K562 (cell line): ENCODE measurements around the gene THAP8. TPM values are rescaled to one million over a fixed set of nuclear protein-coding genes. Genes with fewer than 3 reads are reported as not detected.

Experiments used
- ATAC-seq: fragments of 200-7000 bp; cut with Tn5 transposase; 3 replicates; pipeline ENCODE4 v1.9.1; 2020; ENCODE audit warnings: moderate library complexity
- BruUV-seq: library from RNA; stranded (reverse); fragments of 400-500 nt; replicated peaks from 2 replicates; lab custom pipeline; 2021; lab: Mats Ljungman, UMichigan
- CTCF ChIA-PET: fragments of 300-600 bp; formaldehyde crosslinking; extraction: SDS; loops from one replicate; lab custom pipeline; 2021; ENCODE audit warnings: low intra/inter-chr PET ratio; lab: Yijun Ruan, JAX
- POLR2A ChIA-PET: fragments of 300-600, 350-650 bp; sonication (Branson Sonifier 250); formaldehyde crosslinking; extraction: SDS; loops from one replicate; lab custom pipeline; 2021; ENCODE audit warnings: antibody characterized with exemption, inconsistent platforms; lab: Yijun Ruan, JAX
- DNase-seq, 4 experiments: peaks; one replicate each; pipeline versions ENCODE4 v3.0.0 to v3.0.0-alpha.2; 2011 to 2018; ENCODE audit warnings: low spot score in 3 of 4, mixed read lengths in 3 of 4; ENCODE audit errors: extremely low read depth in 1 of 4
- FAIRE-seq: peaks from 2 replicates; lab custom pipeline; 2011; peaks lifted over from hg19 to GRCh38; lab: Jason Lieb, UNC
- H2AFZ ChIP-seq: 2 replicates; pipeline ENCODE4 v1.6.0; 2011; ENCODE audit warnings: low read depth, low read length, control low read depth, inconsistent platforms
- H3K27ac ChIP-seq: fragments of 200-600 bp; 3 replicates; pipeline ENCODE4 v1.8.0; 2011; ENCODE audit warnings: low read depth, mild to moderate bottlenecking, control low read depth, inconsistent platforms, low read length, moderate library complexity, mixed read lengths; ENCODE audit errors: extremely low read depth
- H3K27me3 ChIP-seq, 2 experiments: fragments of 300-600 bp in 1 of 2; 2 replicates in 1 of 2; 3 replicates in 1 of 2; pipeline versions ENCODE4 v1.6.0 to v1.8.0; 2011; ENCODE audit warnings: inconsistent platforms in 2 of 2, low read length in 2 of 2, mild to moderate bottlenecking in 1 of 2, mixed read lengths in 1 of 2, moderate library complexity in 1 of 2; ENCODE audit not compliant: control insufficient read depth in 2 of 2, insufficient read depth in 2 of 2
- H3K36me3 ChIP-seq: fragments of 300-600 bp; 3 replicates; pipeline ENCODE4 v1.8.0; 2011; ENCODE audit warnings: mild to moderate bottlenecking, low read length, inconsistent platforms; ENCODE audit not compliant: control insufficient read depth, insufficient read depth
- H3K4me1 ChIP-seq, 2 experiments: fragments of 200-600 bp in 1 of 2; replicated peaks in 1 of 2; 2 replicates in 1 of 2; 3 replicates in 1 of 2; pipeline versions ENCODE4 v1.5.1 to v1.8.0; 2011; ENCODE audit warnings: inconsistent platforms in 2 of 2, low read length in 2 of 2, mild to moderate bottlenecking in 1 of 2, mixed read lengths in 1 of 2, moderate library complexity in 1 of 2; ENCODE audit not compliant: control insufficient read depth in 2 of 2, insufficient read depth in 2 of 2
- H3K4me2 ChIP-seq: 2 replicates; pipeline ENCODE4 v1.6.1; 2011; ENCODE audit warnings: low read length, control low read depth, inconsistent platforms, mixed read lengths; ENCODE audit not compliant: insufficient read depth
- H3K4me3 ChIP-seq: fragments of 200-600 bp; sonication (generic), shearing (Covaris generic); 2 replicates; pipeline ENCODE4 v1.5.1; 2016; ENCODE audit warnings: control low read depth, inconsistent platforms
- H3K79me2 ChIP-seq: fragments of 200-600 bp; 3 replicates; pipeline ENCODE4 v1.8.0; 2011; ENCODE audit warnings: low read length, inconsistent platforms; ENCODE audit not compliant: control insufficient read depth, insufficient read depth
- H3K9ac ChIP-seq, 2 experiments: 2 replicates each; pipeline versions ENCODE4 v1.6.0 to v1.6.1; 2011; ENCODE audit warnings: low read depth in 2 of 2, low read length in 2 of 2, control low read depth in 1 of 2, inconsistent platforms in 1 of 2, mild to moderate bottlenecking in 1 of 2, mixed read lengths in 1 of 2; ENCODE audit not compliant: insufficient read depth in 1 of 2
- H3K9me1 ChIP-seq: one replicate; pipeline ENCODE4 v1.6.0; 2011; ENCODE audit warnings: inconsistent platforms, mild to moderate bottlenecking, low read length, moderate library complexity; ENCODE audit not compliant: control insufficient read depth, insufficient read depth
- H3K9me3 ChIP-seq: replicated peaks from 2 replicates; pipeline ENCODE4 v1.5.1; 2011; ENCODE audit warnings: low read depth, low read length, inconsistent platforms; ENCODE audit not compliant: control insufficient read depth, insufficient read depth
- H4K20me1 ChIP-seq: replicated peaks from 2 replicates; pipeline ENCODE4 v1.6.1; 2011; ENCODE audit warnings: low read length, inconsistent platforms, mixed read lengths; ENCODE audit not compliant: control insufficient read depth, insufficient read depth
- BCOR ChIP-seq: fragments of 450-650 bp; IDR thresholded peaks from 2 replicates; pipeline ENCODE4 v1.6.1; 2016
- HDGF ChIP-seq: fragments of 450-650 bp; IDR thresholded peaks from 2 replicates; pipeline ENCODE4 v1.6.1; 2016
- HMG20A ChIP-seq: fragments of 450-650 bp; formaldehyde crosslinking; conservative IDR thresholded peaks from 2 replicates; pipeline ENCODE4 v1.4.0; 2020; ENCODE audit warnings: mild to moderate bottlenecking, mixed read lengths
- MTF1 ChIP-seq: fragments of 250-450 bp; sonication (Bioruptor Pico); IDR thresholded peaks from 2 replicates; pipeline ENCODE4 v1.9.0; 2021; ENCODE audit warnings: moderate library complexity, mild to moderate bottlenecking, inconsistent platforms, borderline replicate concordance
- POLR2A ChIP-seq: fragments of 450-650 bp; conservative IDR thresholded peaks from 2 replicates; pipeline ENCODE4 v1.6.1; 2016
- PYGO2 ChIP-seq: fragments of 450-650 bp; IDR thresholded peaks from 2 replicates; pipeline ENCODE4 v1.6.1; 2016; ENCODE audit warnings: mild to moderate bottlenecking, missing genetic modification characterization, moderate library complexity, missing compliant biosample characterization
- SPI1 ChIP-seq: IDR thresholded peaks from 2 replicates; pipeline ENCODE4 v1.6.1; 2011; ENCODE audit warnings: low read depth, low read length, control low read depth, borderline replicate concordance
- STAG1 ChIP-seq: sonication (generic); formaldehyde crosslinking; IDR thresholded peaks from 2 replicates; pipeline ENCODE4 v1.5.0; 2020; ENCODE audit warnings: missing genetic modification reagents, borderline replicate concordance
- ZC3H8 ChIP-seq: fragments of 450-650 bp; IDR thresholded peaks from 2 replicates; pipeline ENCODE4 v1.6.1; 2017
- ZNF586 ChIP-seq: fragments of 450-650 bp; formaldehyde crosslinking; conservative IDR thresholded peaks from 2 replicates; pipeline ENCODE4 v1.4.0; 2020; ENCODE audit warnings: mild to moderate bottlenecking, moderate library complexity
- ZNF696 ChIP-seq: fragments of 250-450 bp; sonication (Bioruptor Pico); conservative IDR thresholded peaks from 2 replicates; pipeline ENCODE4 v1.4.0; 2020; ENCODE audit warnings: mild to moderate bottlenecking, moderate library complexity
- WGBS: fragments of 100-300 bp; shearing (Covaris generic); methylation state at CpG from one replicate; pipeline ENCODE4 v1.1.6; 2016; ENCODE audit warnings: low coverage, mixed read lengths; ENCODE audit not compliant: insufficient coverage; ENCODE audit errors: missing lambda C conversion rate; 5-methylcytosine and 5-hydroxymethylcytosine counted together
- in situ Hi-C: fragments of 300-500 bp; cut with MboI; formaldehyde crosslinking; loops from 4 replicates; pipeline ENCODE4 v1.15.0; 2018; ENCODE audit warnings: inconsistent platforms, mixed read lengths
- intact Hi-C: fragments of 100-400 bp; cut with micrococcal nuclease; formaldehyde crosslinking; loops from 2 replicates; pipeline ENCODE4 v1.14.2; 2022
- polyA plus RNA-seq, 8 experiments: library from polyadenylated mRNA; depleted of rRNA in 4 of 8; stranded (reverse) in 5 of 8; unstranded in 3 of 8; fragments of >200 nt; fragmentation: Nextera tagmentation in 2 of 8; fragmentation: Illumina TruSeq in 1 of 8; extraction: Ambion mirVana in 2 of 8; extraction: Trizol in 1 of 8; gene quantifications; 2 replicates each; pipeline versions ENCODE4 v1.2.1 to v1.2.3, GENCODE V29; 2011 to 2014; ENCODE audit warnings: inconsistent platforms in 1 of 8, missing spikeins in 1 of 8
- total RNA-seq, 7 experiments: library from RNA; depleted of rRNA in 6 of 7; stranded (reverse); fragments of >200 nt in 6 of 7; fragmentation: Illumina TruSeq in 2 of 7; extraction: Trizol in 2 of 7; gene quantifications; 2 replicates each; pipeline versions ENCODE4 v1.2.1 to v1.2.3, GENCODE V29; 2011 to 2021; ENCODE audit warnings: low replicate concordance in 1 of 7
- TF ChIP-seq, protein P1 (sequence below): fragments of 450-650 bp; formaldehyde crosslinking; IDR thresholded peaks from 2 replicates; pipeline ENCODE4 v1.4.0; 2020; ENCODE audit warnings: mild to moderate bottlenecking, mixed read lengths
- TF ChIP-seq, protein P2 (sequence below): sonication (generic); IDR thresholded peaks from 2 replicates; pipeline ENCODE4 v1.6.1; 2016
- TF ChIP-seq, protein P3 (sequence below): IDR thresholded peaks from 2 replicates; pipeline ENCODE4 v1.6.1; 2016; ENCODE audit warnings: missing genetic modification characterization, missing compliant biosample characterization
- TF ChIP-seq, protein P4 (sequence below): fragments of 250-450 bp; sonication (Bioruptor Pico); IDR thresholded peaks from 2 replicates; pipeline ENCODE4 v1.9.0; 2021; ENCODE audit warnings: mild to moderate bottlenecking, inconsistent platforms
- TF ChIP-seq, protein P5 (sequence below): fragments of 250-450 bp; sonication (Bioruptor Pico); IDR thresholded peaks from 2 replicates; pipeline ENCODE4 v1.8.0; 2022; ENCODE audit warnings: moderate library complexity, mild to moderate bottlenecking, inconsistent platforms

THAP8 gene
- total and polyA plus RNA-seq, 9 of the 15 experiments (the other 6 are each of a cell fraction or from before 2014, with no cell fraction given): 0.11 to 2.0 (median 0.94) TPM

DNA sequence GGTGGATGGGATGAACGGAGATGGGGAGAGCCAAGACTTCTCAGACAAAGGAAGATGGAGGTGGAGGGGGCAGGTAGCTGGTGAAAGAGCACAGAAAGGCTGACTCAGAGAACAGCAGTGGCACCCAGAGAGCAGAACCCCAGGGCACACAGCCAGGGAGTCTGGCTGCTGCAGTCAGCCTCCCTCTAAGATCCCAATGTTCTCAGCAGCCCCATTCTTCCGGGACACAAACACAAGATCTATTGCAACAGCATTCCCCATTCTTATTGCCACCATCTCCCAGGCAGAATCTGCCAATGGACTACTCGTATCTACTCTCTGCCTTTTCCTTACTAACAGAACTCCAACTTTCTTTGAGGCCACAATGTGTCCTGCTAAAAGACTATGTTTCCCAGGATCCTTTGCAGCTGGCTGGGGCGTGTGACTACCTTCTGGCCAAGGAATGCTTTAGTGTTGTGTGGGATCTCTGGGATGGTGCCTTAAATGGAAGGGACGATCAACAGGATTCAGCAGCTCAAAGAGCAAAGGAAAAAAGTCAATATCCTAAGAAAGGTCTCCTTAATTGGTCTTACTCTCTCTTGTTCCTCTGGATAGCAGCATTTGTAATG is 7.5 kb downstream of the THAP8 start:
- no peak for ATAC-seq
- H4K20me1 ChIP-seq: no peaks in the 10 kb centered on the region
- no peak for TF ChIP-seq PYGO2
- no peak for TF ChIP-seq ZNF586 (CRISPR knock-in tag)
- TF ChIP-seq HDGF: no peak
- TF ChIP-seq, protein P1, sequence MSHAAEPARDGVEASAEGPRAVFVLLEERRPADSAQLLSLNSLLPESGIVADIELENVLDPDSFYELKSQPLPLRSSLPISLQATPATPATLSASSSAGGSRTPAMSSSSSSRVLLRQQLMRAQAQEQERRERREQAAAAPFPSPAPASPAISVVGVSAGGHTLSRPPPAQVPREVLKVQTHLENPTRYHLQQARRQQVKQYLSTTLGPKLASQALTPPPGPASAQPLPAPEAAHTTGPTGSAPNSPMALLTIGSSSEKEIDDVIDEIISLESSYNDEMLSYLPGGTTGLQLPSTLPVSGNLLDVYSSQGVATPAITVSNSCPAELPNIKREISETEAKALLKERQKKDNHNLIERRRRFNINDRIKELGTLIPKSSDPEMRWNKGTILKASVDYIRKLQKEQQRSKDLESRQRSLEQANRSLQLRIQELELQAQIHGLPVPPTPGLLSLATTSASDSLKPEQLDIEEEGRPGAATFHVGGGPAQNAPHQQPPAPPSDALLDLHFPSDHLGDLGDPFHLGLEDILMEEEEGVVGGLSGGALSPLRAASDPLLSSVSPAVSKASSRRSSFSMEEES (CRISPR knock-in tag): no peak
- TF ChIP-seq, protein P2, sequence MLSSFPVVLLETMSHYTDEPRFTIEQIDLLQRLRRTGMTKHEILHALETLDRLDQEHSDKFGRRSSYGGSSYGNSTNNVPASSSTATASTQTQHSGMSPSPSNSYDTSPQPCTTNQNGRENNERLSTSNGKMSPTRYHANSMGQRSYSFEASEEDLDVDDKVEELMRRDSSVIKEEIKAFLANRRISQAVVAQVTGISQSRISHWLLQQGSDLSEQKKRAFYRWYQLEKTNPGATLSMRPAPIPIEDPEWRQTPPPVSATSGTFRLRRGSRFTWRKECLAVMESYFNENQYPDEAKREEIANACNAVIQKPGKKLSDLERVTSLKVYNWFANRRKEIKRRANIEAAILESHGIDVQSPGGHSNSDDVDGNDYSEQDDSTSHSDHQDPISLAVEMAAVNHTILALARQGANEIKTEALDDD: no peak
- no peak for TF ChIP-seq ZC3H8
- TF ChIP-seq, protein P3, sequence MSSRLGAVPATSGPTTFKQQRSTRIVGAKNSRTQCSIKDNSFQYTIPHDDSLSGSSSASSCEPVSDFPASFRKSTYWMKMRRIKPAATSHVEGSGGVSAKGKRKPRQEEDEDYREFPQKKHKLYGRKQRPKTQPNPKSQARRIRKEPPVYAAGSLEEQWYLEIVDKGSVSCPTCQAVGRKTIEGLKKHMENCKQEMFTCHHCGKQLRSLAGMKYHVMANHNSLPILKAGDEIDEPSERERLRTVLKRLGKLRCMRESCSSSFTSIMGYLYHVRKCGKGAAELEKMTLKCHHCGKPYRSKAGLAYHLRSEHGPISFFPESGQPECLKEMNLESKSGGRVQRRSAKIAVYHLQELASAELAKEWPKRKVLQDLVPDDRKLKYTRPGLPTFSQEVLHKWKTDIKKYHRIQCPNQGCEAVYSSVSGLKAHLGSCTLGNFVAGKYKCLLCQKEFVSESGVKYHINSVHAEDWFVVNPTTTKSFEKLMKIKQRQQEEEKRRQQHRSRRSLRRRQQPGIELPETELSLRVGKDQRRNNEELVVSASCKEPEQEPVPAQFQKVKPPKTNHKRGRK (tag): no peak
- TF ChIP-seq, protein P4, sequence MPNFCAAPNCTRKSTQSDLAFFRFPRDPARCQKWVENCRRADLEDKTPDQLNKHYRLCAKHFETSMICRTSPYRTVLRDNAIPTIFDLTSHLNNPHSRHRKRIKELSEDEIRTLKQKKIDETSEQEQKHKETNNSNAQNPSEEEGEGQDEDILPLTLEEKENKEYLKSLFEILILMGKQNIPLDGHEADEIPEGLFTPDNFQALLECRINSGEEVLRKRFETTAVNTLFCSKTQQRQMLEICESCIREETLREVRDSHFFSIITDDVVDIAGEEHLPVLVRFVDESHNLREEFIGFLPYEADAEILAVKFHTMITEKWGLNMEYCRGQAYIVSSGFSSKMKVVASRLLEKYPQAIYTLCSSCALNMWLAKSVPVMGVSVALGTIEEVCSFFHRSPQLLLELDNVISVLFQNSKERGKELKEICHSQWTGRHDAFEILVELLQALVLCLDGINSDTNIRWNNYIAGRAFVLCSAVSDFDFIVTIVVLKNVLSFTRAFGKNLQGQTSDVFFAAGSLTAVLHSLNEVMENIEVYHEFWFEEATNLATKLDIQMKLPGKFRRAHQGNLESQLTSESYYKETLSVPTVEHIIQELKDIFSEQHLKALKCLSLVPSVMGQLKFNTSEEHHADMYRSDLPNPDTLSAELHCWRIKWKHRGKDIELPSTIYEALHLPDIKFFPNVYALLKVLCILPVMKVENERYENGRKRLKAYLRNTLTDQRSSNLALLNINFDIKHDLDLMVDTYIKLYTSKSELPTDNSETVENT (CRISPR knock-in tag): no peak
- no peak for TF ChIP-seq BCOR
- no peak for TF ChIP-seq POLR2A
- TF ChIP-seq MTF1 (CRISPR knock-in tag): no peak
- TF ChIP-seq, protein P5, sequence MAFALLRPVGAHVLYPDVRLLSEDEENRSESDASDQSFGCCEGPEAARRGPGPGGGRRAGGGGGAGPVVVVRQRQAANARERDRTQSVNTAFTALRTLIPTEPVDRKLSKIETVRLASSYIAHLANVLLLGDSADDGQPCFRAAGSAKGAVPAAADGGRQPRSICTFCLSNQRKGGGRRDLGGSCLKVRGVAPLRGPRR: no peak
- TF ChIP-seq HMG20A: no peak
- no peak for TF ChIP-seq STAG1 (CRISPR knock-in tag)
- TF ChIP-seq ZNF696 (CRISPR knock-in tag): no peak
- TF ChIP-seq SPI1: no peak
- TF ChIP-seq, all 486 proteins: peak for 0
- DNase-seq: no peak
- Histone ChIP-seq H3K4me1 (no peaks in the 10 kb centered on the region; a peak in 2 of 5 replicates), H3K36me3 (0 out of 3 replicates have a peak, but pooled peaks cover 5% of the 10 kb centered on the region), H3K9ac (no peak overlapping the region), H3K9me1 (no peaks in the 10 kb centered on the region), H3K4me3 (no peak overlapping the region), H2AFZ (no peak overlapping the region), H3K9me3 (no peaks in the 10 kb centered on the region), H3K4me2 (no peak overlapping the region), H3K79me2 (no peaks in the 10 kb centered on the region), H3K27ac (no peak overlapping the region), H3K27me3 (no peaks in the 10 kb centered on the region)
- in situ Hi-C loops: no loop called here
- CTCF ChIA-PET: no interaction called here
- FAIRE-seq: peak; percentile 15
- POLR2A ChIA-PET: no interaction called here
- no TSS peak for BruUV-seq
- WGBS: 74% methylated on average over 5 of the region's 5 CpGs
- intact Hi-C loops: no loop called here
